Activated CD4-positive, alpha-beta T cell treated with anti-CD3 and anti-CD28 coated beads, Interleukin-2, amount 10 ng/mL, durations not matched to agents 7 days and 5 days (primary cell): Measurements from ENCODE around the gene NAP1L4. TPM values are rescaled to one million over a fixed set of nuclear protein-coding genes. Genes with fewer than 3 reads are reported as not detected.
A peak's percentile ranks its signal among the peaks of the same experiment; 100 is the strongest.
"Not testable (repeated sequence)": the region's sequence is repeated elsewhere in the genome, so short reads cannot be mapped to it uniquely, and the experiment has no call there.

Experiments
- CTCF ChIA-PET: fragments of 350-600 bp; sonication (Branson Sonifier 250); formaldehyde crosslinking; loops from one replicate; lab custom pipeline; 2021; ENCODE audit warnings: antibody characterized with exemption; lab: Charles Lee
- POLR2A ChIA-PET: fragments of 350-600 bp; sonication (Branson Sonifier 250); formaldehyde crosslinking; loops from one replicate; lab custom pipeline; 2021; ENCODE audit warnings: antibody characterized with exemption; lab: Charles Lee
- DNase-seq: peaks from one replicate; pipeline ENCODE4 v3.0.0-alpha.2; 2020
- H3K27ac Mint-ChIP-seq: one replicate; pipeline ENCODE4 v1.8.0; 2021; ENCODE audit warnings: mild to moderate bottlenecking, moderate library complexity, mixed read lengths
- H3K27me3 Mint-ChIP-seq: one replicate; pipeline ENCODE4 v1.8.0; 2021; ENCODE audit warnings: mixed read lengths
- H3K36me3 Mint-ChIP-seq: one replicate; pipeline ENCODE4 v1.8.0; 2021; ENCODE audit warnings: low read depth, mixed read lengths
- H3K4me1 Mint-ChIP-seq: one replicate; pipeline ENCODE4 v1.8.0; 2021; ENCODE audit warnings: mixed read lengths
- H3K4me3 Mint-ChIP-seq: one replicate; pipeline ENCODE4 v1.8.0; 2021; ENCODE audit warnings: mild to moderate bottlenecking, moderate library complexity, mixed read lengths
- H3K9me3 Mint-ChIP-seq: one replicate; pipeline ENCODE4 v1.8.0; 2021; ENCODE audit warnings: mixed read lengths
- total RNA-seq, 2 experiments: library from RNA; stranded (reverse); gene quantifications; one replicate each; pipeline ENCODE4 v1.2.3, GENCODE V29; 2021

NAP1L4 gene
- total RNA-seq, 2 experiments from 2014 or later = 354 to 367 TPM

DNA sequence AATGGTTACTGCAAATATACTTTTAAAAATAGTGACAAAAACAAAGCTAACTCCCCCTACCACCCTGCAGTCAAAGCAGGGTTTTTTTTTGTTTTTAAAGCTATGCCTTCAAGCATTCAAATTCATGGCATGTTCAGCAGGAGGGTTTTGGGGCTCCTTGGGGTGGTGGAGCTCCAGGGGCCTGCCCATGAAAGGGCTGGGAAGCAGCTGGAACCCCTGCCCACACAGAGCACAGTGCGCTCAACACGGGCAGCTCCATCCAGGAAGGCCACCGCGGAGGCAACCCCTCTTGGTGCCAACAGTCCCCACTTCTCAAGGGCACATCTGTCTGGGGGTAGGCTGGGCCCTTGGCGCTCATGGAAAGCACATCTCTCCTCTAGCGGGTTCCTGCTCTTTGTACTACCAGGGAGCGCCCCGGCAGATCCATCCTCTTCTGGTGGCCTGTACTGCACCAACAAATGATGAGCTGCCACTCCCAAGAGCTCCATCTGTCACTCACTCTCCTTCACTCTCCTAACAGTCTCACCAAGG is 46.3 kb downstream of the NAP1L4 start:
- DNase-seq = no peak
- Mint-ChIP-seq H3K27ac (peak overlapping the region; percentile 11), H3K27me3 (no peaks in the 10 kb centered on the region), H3K4me1 (peaks cover 51% of the 10 kb centered on the region), H3K9me3 (no peaks in the 10 kb centered on the region), H3K36me3 (peaks cover 57% of the 10 kb centered on the region), H3K4me3 (no peak overlapping the region)
- POLR2A ChIA-PET = interaction anchor here (0.5 kb wide), 1 partner anchor 77 kb away, joined by 4 read pairs; no protein-coding TSS in a partner anchor
- CTCF ChIA-PET = interaction anchor here (0.5 to 2.2 kb wide), 9 partner anchors 12 to 414 kb away, joined by 3 to 9 read pairs (median 4); no protein-coding TSS in a partner anchor

DNA sequence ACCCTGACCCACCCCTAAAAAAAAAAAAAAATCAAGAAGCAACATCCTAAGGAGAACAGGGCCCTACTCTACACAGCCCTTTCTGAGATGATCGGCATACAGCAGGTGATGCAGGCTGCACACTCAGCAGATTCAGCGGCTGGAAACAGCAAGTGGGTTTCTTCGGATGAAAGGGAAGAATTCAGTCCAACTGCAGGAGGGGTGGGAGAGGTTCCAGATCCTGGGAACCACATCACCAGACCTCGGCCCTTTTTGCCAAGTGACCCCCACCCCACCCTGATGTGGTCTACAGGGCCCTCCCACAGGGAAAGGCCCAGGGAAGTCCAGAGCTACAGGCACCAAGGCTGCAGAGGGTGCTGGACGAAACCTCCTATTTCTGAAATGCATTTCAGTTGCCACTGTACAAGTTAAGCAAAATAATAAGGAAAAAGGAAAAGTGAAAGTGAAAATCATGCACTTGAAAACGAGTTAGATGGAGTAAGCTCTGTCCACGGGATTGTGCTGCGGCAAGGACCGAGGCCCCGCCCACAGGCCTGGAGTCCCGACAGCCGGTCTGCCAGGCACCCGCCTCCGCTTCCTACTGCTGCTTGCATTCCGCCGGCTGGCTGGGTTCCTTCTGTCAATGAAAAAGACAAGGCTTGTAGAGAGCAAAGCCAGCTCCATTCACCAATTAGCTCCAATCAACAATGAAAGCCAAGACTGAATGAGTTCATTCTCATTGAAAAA is 46.9 kb downstream of the NAP1L4 start:
- Mint-ChIP-seq H3K4me3 (no peak overlapping the region), H3K4me1 (peaks cover 52% of the 10 kb centered on the region)

DNA sequence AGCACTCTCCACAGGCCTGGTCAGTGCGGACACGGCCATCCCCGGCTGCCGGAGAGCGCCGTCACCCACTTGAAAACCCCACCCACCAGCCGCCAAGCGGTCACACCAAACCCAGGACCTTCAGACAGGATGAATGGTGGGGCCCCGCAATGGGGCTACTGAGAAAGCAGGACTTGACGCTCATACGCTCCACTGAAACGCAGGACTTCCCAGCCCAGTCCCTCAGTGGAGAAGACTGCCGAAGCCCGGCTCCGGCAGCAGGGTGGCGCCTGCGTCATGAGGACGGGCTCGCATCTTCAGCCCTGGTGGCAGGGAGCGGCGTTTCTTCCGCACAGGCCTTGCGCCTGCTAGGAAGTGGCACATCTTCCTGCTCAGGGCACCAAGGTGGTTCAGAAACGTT is 47.6 kb downstream of the NAP1L4 start:
- Mint-ChIP-seq H3K27me3 (no peaks in the 10 kb centered on the region), H3K9me3 (peaks cover 4% of the 10 kb centered on the region), H3K4me1 (peaks cover 50% of the 10 kb centered on the region), H3K27ac (peak overlapping the region; percentile 27), H3K4me3 (no peak overlapping the region), H3K36me3 (peaks cover 51% of the 10 kb centered on the region)
- ChIA-PET CTCF (interaction anchor here (1.1 to 1.9 kb wide), 3 partner anchors 11 to 147 kb away, joined by 3 to 7 read pairs (median 5); no protein-coding TSS in a partner anchor), POLR2A (no interaction called here)
- no peak for DNase-seq

More for the DNA sequence above, 46.9 kb downstream of the NAP1L4 start:
- peaks cover 53% of the 10 kb centered on the region for H3K36me3 Mint-ChIP-seq
- DNase-seq = peak; percentile 69
- POLR2A ChIA-PET = no interaction called here
- H3K27me3 Mint-ChIP-seq = no peaks in the 10 kb centered on the region
- H3K27ac Mint-ChIP-seq = peak overlapping the region; percentile 11
- CTCF ChIA-PET = interaction anchor here (0.8 to 2.2 kb wide), 8 partner anchors 11 to 413 kb away, joined by 3 to 9 read pairs (median 4); no protein-coding TSS in a partner anchor
- no peaks in the 10 kb centered on the region for H3K9me3 Mint-ChIP-seq

DNA sequence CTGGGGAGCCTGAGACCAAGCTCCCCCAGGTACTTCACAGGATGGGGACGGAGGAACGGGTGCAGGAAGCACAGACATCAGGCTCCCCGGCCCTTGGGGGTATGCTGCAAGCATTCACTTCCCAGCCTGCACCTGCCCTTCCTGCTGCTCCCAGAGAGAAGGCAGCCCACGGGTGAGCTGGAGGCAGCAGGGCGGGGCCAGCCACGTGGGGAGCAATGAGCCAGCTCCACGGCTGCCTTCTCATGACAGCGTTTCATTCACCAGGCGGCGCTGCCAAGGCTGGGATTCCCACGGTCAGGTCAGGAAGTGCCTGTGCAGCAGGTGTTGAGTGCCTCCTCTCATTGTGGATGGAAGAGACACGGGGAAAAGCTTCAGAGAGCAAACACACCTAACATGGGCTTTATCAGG is 48.4 kb downstream of the NAP1L4 start:
- Mint-ChIP-seq H3K27ac (no peak overlapping the region), H3K9me3 (peaks cover 6% of the 10 kb centered on the region), H3K27me3 (no peaks in the 10 kb centered on the region), H3K4me3 (no peak overlapping the region), H3K36me3 (peaks cover 47% of the 10 kb centered on the region), H3K4me1 (peaks cover 43% of the 10 kb centered on the region)
- POLR2A ChIA-PET = no interaction called here
- no peak for DNase-seq
- CTCF ChIA-PET = interaction anchor here (0.6 to 1.3 kb wide), 4 partner anchors 10 to 45 kb away, joined by 3 to 5 read pairs (median 4); no protein-coding TSS in a partner anchor

DNA sequence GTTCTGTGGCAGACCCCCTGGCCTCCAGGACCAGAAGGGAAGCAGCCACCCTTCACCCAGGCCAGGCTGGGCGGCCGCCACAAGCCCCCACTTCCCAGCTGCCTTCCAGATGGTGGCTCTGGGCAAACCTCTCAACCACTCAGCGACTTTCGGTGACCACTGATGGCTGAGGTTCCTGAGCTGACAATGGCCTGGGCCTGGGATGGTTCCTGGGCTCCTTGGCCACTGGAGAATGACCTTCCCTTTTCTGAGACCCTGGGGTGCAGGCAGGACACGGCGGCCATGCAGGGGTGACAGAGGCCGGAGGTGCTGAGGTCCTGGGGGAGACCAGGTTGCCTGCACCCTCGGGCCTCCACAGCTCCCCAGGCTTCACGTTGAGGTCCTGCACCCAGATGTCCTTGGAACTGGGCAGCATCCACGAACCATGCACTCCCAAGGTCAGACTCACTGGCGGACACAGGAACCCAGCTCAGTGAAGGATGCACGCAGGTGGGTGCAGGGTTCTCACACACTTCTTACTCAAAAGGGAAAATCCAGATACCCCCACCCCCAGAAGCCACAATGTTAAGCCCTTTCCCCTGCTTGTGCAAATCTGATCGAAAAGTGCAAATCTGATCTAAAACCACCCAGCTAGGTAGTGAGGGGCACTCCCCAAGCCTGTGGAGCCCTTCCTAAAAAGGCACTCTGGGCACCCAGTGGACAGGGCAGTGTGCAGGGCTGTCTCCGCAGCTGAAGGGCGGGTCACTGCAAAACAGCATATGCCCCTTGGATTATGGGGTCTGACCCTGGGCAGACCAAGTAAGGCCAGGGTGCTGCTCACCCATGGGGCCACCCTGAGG is 49.0 kb downstream of the NAP1L4 start:
- Mint-ChIP-seq H3K4me1 (peaks cover 38% of the 10 kb centered on the region), H3K9me3 (peaks cover 12% of the 10 kb centered on the region), H3K27me3 (no peaks in the 10 kb centered on the region), H3K27ac (no peak overlapping the region), H3K36me3 (peaks cover 47% of the 10 kb centered on the region), H3K4me3 (no peak overlapping the region)
- ChIA-PET CTCF (interaction anchor here (1.0 to 1.3 kb wide), 3 partner anchors 10 to 46 kb away, joined by 3 to 5 read pairs (median 4); no protein-coding TSS in a partner anchor), POLR2A (no interaction called here)
- DNase-seq = no peak

DNA sequence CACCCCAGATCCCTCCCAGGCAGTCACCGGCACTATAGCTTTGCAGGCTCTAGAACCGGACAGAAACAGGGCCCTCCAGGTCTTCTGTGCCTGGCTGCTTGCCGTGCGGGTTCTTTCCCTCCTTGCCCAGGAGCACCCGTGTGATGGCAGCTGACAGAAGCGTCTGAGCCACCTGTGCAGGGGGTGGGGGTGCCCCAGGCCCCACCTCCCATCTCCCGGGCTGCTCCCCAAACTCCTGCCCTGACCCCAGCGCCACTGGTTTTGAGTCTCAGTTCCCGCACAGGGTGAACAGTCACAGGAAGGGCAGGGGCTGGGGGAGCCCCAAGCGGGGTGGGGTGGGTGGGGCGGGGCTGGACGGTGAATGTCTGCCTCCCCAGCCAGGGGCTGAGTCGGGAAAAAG is 49.7 kb downstream of the NAP1L4 start:
- peaks cover 19% of the 10 kb centered on the region for H3K9me3 Mint-ChIP-seq
- peaks cover 32% of the 10 kb centered on the region for H3K4me1 Mint-ChIP-seq
- ChIA-PET CTCF (interaction anchor here (0.6 to 1.7 kb wide), 3 partner anchors 50 to 913 kb away, joined by 3 to 5 read pairs (median 3); partner anchors contain the start of gene STIM1), POLR2A (no interaction called here)
- DNase-seq = no peak
- peaks cover 46% of the 10 kb centered on the region for H3K36me3 Mint-ChIP-seq
- no peak overlapping the region for H3K4me3 Mint-ChIP-seq
- no peak overlapping the region for H3K27ac Mint-ChIP-seq
- H3K27me3 Mint-ChIP-seq = no peaks in the 10 kb centered on the region

DNA sequence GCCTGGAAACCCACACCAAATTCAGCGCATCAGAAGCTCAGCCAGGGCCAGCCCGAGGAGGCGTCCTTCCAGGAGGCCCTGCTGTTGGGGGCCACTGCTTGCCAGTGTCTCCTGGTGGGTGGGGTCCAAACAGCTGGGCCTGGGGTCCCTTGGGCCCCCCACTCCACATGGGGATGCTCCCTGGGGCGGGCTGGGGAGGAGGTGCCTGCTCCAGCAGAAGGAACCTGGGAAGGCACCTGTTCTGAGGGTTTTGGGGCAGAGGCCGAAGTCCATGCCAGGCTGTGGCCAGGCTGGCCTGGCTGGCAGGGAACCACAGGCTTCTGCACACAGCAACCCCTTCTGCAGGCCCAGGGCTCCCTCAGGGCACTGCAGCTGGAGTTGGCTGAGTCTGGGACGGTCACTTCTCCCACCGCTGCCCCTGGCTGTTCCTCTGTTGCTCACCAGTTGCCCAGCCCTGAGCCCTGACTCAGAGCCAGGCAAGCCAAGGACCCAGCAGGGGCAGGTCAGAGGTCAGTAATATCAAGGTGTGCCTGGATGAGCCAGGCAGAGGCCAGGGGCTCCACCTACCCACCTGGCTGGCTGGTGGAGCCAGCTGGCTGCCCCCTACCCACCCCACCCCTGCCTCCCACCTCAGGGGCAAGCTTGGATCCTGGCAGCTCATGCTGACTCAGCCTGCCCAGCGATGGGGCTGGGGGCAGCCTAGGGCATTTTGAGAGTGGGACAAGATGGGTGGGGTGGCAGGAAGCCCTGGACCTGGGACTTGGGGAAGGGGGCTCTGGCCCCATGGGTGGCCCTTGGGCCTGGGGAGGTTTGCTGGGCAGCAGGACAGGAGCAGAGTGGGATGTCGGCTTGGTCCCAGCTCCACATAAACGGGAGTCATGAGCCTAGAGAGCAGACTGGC is 51.0 kb downstream of the NAP1L4 start:
- Mint-ChIP-seq H3K4me1 (peaks cover 19% of the 10 kb centered on the region), H3K4me3 (no peak overlapping the region), H3K27me3 (no peaks in the 10 kb centered on the region), H3K9me3 (peaks cover 23% of the 10 kb centered on the region), H3K27ac (peak overlapping the region; percentile 36), H3K36me3 (peaks cover 37% of the 10 kb centered on the region)
- CTCF ChIA-PET = interaction anchor here (1.4 to 1.7 kb wide), 2 partner anchors 9 to 49 kb away, joined by 3 to 5 read pairs; no protein-coding TSS in a partner anchor
- DNase-seq = no peak
- POLR2A ChIA-PET = no interaction called here

DNA sequence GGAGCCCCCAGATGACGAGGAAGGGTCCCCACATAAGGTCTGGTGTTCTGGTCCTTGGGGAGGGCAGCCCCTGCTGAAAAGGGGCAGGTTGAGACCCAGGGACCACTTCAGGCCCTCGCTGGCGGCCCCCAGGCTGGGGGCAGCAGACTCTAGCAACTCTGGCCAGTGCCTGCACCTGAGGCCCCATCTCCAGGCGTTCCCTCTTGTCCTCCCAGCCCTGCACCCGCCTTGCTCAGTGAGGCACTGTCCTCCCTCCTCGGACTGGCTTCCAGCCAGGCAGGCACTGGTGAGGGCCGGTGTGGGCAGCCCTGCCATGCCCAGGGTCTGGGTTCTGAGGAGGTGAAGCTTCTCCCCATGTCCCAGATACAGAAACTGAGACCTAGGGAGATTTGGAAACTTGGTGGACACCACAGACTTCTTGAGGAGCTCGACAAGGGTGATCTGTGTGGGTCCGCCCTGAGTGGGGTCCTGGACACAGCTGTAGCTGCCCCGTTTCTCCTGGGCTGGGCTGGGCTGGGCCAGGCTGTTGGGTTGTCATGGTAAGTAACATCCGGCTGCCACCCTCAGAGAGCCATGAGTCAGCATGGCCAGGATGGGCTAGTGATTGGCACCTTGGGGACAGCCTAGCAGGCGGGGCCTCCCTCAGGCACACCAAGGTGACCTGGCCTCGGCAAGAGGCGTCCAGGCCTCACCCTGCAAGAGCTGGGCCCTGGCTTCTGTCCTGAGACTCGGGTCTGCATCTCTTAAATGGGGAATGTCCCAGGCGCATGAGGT is 51.8 kb downstream of the NAP1L4 start:
- Mint-ChIP-seq H3K36me3 (peaks cover 31% of the 10 kb centered on the region), H3K27me3 (no peaks in the 10 kb centered on the region), H3K4me1 (peaks cover 10% of the 10 kb centered on the region), H3K9me3 (peaks cover 23% of the 10 kb centered on the region), H3K27ac (peak overlapping the region; percentile 5), H3K4me3 (no peak overlapping the region)
- POLR2A ChIA-PET = no interaction called here
- peak; percentile 56 for DNase-seq
- CTCF ChIA-PET = interaction anchor here (1.7 to 1.9 kb wide), 2 partner anchors 10 to 48 kb away, joined by 5 to 6 read pairs; no protein-coding TSS in a partner anchor

DNA sequence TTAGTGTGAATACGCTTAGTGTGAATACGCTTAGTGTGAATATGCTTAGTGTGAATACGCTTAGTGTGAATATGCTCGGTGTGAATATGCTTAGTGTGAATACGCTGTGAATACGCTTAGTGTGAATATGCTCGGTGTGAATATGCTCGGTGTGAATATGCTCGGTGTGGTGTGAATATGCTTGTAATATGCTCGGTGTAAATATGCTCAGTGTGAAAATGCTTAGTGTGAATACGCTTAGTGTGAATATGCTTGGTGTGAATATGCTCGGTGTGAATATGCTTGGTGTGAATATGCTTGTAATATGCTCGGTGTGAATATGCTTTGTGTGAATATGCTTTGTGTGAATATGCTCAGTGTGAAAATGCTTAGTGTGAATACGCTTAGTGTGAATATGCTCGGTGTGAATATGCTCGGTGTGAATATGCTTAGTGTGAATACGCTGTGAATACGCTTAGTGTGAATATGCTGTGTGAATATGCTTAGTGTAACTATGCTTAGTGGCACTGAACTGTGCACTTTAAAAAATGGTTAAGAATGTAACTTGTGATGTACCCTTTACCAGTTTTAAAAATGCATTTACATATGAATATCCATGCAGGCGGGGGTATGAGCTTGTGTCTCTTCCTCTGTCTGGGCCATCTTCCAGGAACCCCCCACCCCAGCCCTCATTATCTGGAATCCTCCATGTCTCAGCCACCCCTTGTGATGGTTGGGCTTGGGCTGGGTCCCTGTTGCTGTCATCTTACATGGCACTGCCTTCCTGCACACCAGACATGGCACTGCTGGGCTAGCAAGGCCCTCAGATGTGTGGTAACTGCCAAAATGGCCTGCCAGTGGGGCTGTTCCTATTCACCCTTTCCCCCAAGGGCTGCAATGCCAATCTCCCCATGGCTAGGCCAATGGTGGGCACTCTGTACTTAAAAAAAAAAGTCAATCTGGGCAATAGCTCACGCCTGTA is 53.4 kb downstream of the NAP1L4 start:
- CTCF ChIA-PET = interaction anchor here (0.7 to 1.9 kb wide), 3 partner anchors 9 to 1017 kb away, joined by 3 to 6 read pairs (median 4); no protein-coding TSS in a partner anchor
- peak overlapping the region; percentile 82 for H3K27ac Mint-ChIP-seq
- POLR2A ChIA-PET, H3K4me1 Mint-ChIP-seq, H3K27me3 Mint-ChIP-seq, DNase-seq: not testable (repeated sequence)
- H3K36me3 Mint-ChIP-seq = peaks cover 23% of the 10 kb centered on the region
- H3K4me3 Mint-ChIP-seq = peak overlapping the region; percentile 5
- peaks cover 23% of the 10 kb centered on the region for H3K9me3 Mint-ChIP-seq

DNA sequence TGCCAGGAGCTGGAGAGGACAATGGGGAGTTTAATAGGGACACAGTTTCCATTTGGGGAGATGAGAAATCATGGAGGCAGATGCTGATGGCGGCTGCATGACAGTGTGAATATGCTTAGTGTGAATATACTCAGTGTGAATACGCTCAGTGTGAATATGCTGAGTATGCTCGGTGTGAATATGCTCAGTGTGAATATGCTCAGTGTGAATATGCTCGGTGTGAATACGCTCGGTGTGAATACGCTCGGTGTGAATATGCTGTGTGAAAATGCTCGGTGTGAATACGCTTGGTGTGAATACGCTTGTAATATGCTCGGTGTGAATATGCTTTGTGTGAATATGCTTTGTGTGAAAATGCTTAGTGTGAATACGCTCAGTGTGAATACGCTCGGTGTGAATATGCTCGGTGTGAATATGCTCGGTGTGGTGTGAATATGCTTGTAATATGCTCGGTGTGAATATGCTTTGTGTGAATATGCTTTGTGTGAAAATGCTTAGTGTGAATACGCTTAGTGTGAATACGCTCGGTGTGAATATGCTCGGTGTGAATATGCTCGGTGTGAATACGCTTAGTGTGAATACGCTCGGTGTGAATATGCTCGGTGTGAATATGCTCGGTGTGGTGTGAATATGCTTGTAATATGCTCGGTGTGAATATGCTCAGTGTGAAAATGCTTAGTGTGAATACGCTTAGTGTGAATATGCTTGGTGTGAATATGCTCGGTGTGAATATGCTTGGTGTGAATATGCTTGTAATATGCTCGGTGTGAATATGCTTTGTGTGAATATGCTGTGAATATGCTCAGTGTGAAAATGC is 54.3 kb downstream of the NAP1L4 start:
- Mint-ChIP-seq H3K36me3 (peaks cover 23% of the 10 kb centered on the region), H3K4me1 (peaks cover 16% of the 10 kb centered on the region), H3K4me3 (peak overlapping the region; percentile 12), H3K9me3 (peaks cover 23% of the 10 kb centered on the region), H3K27ac (peak overlapping the region; percentile 82)
- CTCF ChIA-PET, POLR2A ChIA-PET, H3K27me3 Mint-ChIP-seq, DNase-seq: not testable (repeated sequence)
